K562 (cell line): Measurements from ENCODE around the gene RBM19. TPM values are rescaled to one million over a fixed set of nuclear protein-coding genes. Genes with fewer than 3 reads are reported as not detected.

ENCODE experiments used
- ATAC-seq: fragments of 200-7000 bp; cut with Tn5 transposase; 3 replicates; pipeline ENCODE4 v1.9.1; 2020; ENCODE audit warnings: moderate library complexity
- BruUV-seq: library from RNA; stranded (reverse); fragments of 400-500 nt; replicated peaks from 2 replicates; lab custom pipeline; 2021; lab: Mats Ljungman, UMichigan
- CTCF ChIA-PET: fragments of 300-600 bp; formaldehyde crosslinking; extraction: SDS; loops from one replicate; lab custom pipeline; 2021; ENCODE audit warnings: low intra/inter-chr PET ratio; lab: Yijun Ruan, JAX
- POLR2A ChIA-PET: fragments of 300-600, 350-650 bp; sonication (Branson Sonifier 250); formaldehyde crosslinking; extraction: SDS; loops from one replicate; lab custom pipeline; 2021; ENCODE audit warnings: antibody characterized with exemption, inconsistent platforms; lab: Yijun Ruan, JAX
- DNase-seq, 4 experiments: peaks; one replicate each; pipeline versions ENCODE4 v3.0.0 to v3.0.0-alpha.2; 2011 to 2018; ENCODE audit warnings: low spot score in 3 of 4, mixed read lengths in 3 of 4; ENCODE audit errors: extremely low read depth in 1 of 4
- FAIRE-seq: peaks from 2 replicates; lab custom pipeline; 2011; peaks lifted over from hg19 to GRCh38; lab: Jason Lieb, UNC
- H2AFZ ChIP-seq: 2 replicates; pipeline ENCODE4 v1.6.0; 2011; ENCODE audit warnings: low read depth, low read length, control low read depth, inconsistent platforms
- H3K27ac ChIP-seq: fragments of 200-600 bp; 3 replicates; pipeline ENCODE4 v1.8.0; 2011; ENCODE audit warnings: low read depth, mild to moderate bottlenecking, control low read depth, inconsistent platforms, low read length, moderate library complexity, mixed read lengths; ENCODE audit errors: extremely low read depth
- H3K27me3 ChIP-seq, 2 experiments: fragments of 300-600 bp in 1 of 2; 2 replicates in 1 of 2; 3 replicates in 1 of 2; pipeline versions ENCODE4 v1.6.0 to v1.8.0; 2011; ENCODE audit warnings: inconsistent platforms in 2 of 2, low read length in 2 of 2, mild to moderate bottlenecking in 1 of 2, mixed read lengths in 1 of 2, moderate library complexity in 1 of 2; ENCODE audit not compliant: control insufficient read depth in 2 of 2, insufficient read depth in 2 of 2
- H3K36me3 ChIP-seq: fragments of 300-600 bp; 3 replicates; pipeline ENCODE4 v1.8.0; 2011; ENCODE audit warnings: mild to moderate bottlenecking, low read length, inconsistent platforms; ENCODE audit not compliant: control insufficient read depth, insufficient read depth
- H3K4me1 ChIP-seq, 2 experiments: fragments of 200-600 bp in 1 of 2; replicated peaks in 1 of 2; 2 replicates in 1 of 2; 3 replicates in 1 of 2; pipeline versions ENCODE4 v1.5.1 to v1.8.0; 2011; ENCODE audit warnings: inconsistent platforms in 2 of 2, low read length in 2 of 2, mild to moderate bottlenecking in 1 of 2, mixed read lengths in 1 of 2, moderate library complexity in 1 of 2; ENCODE audit not compliant: control insufficient read depth in 2 of 2, insufficient read depth in 2 of 2
- H3K4me2 ChIP-seq: 2 replicates; pipeline ENCODE4 v1.6.1; 2011; ENCODE audit warnings: low read length, control low read depth, inconsistent platforms, mixed read lengths; ENCODE audit not compliant: insufficient read depth
- H3K4me3 ChIP-seq: fragments of 200-600 bp; sonication (generic), shearing (Covaris generic); 2 replicates; pipeline ENCODE4 v1.5.1; 2016; ENCODE audit warnings: control low read depth, inconsistent platforms
- H3K79me2 ChIP-seq: fragments of 200-600 bp; 3 replicates; pipeline ENCODE4 v1.8.0; 2011; ENCODE audit warnings: low read length, inconsistent platforms; ENCODE audit not compliant: control insufficient read depth, insufficient read depth
- H3K9ac ChIP-seq, 2 experiments: 2 replicates each; pipeline versions ENCODE4 v1.6.0 to v1.6.1; 2011; ENCODE audit warnings: low read depth in 2 of 2, low read length in 2 of 2, control low read depth in 1 of 2, inconsistent platforms in 1 of 2, mild to moderate bottlenecking in 1 of 2, mixed read lengths in 1 of 2; ENCODE audit not compliant: insufficient read depth in 1 of 2
- H3K9me1 ChIP-seq: one replicate; pipeline ENCODE4 v1.6.0; 2011; ENCODE audit warnings: inconsistent platforms, mild to moderate bottlenecking, low read length, moderate library complexity; ENCODE audit not compliant: control insufficient read depth, insufficient read depth
- H3K9me3 ChIP-seq: replicated peaks from 2 replicates; pipeline ENCODE4 v1.5.1; 2011; ENCODE audit warnings: low read depth, low read length, inconsistent platforms; ENCODE audit not compliant: control insufficient read depth, insufficient read depth
- H4K20me1 ChIP-seq: replicated peaks from 2 replicates; pipeline ENCODE4 v1.6.1; 2011; ENCODE audit warnings: low read length, inconsistent platforms, mixed read lengths; ENCODE audit not compliant: control insufficient read depth, insufficient read depth
- ATF2 ChIP-seq: sonication (generic); formaldehyde crosslinking; IDR thresholded peaks from 2 replicates; pipeline ENCODE4 v1.8.1; 2022; ENCODE audit warnings: missing genetic modification reagents
- ELK3 ChIP-seq: fragments of 450-650 bp; formaldehyde crosslinking; IDR thresholded peaks from 2 replicates; pipeline ENCODE4 v1.4.0; 2020; ENCODE audit warnings: mild to moderate bottlenecking
- GTF2F1 ChIP-seq: IDR thresholded peaks from 2 replicates; pipeline ENCODE4 v1.6.1; 2011; ENCODE audit warnings: low read depth, low read length, improper control_type of control experiment
- KDM4B ChIP-seq, 2 experiments: fragments of 450-650 bp in 1 of 2; sonication (generic) in 1 of 2; IDR thresholded peaks; 2 replicates each; pipeline ENCODE4 v1.6.1; 2016 to 2017; ENCODE audit warnings: borderline replicate concordance in 2 of 2, antibody characterized with exemption in 1 of 2, low read depth in 1 of 2, mild to moderate bottlenecking in 1 of 2
- SAP30 ChIP-seq: fragments of 200-600 bp; sonication (generic); IDR thresholded peaks from 2 replicates; pipeline ENCODE4 v1.6.1; 2012; ENCODE audit warnings: borderline replicate concordance, low read depth, mild to moderate bottlenecking, moderate library complexity, low read length, control low read depth, inconsistent platforms; ENCODE audit not compliant: insufficient read depth, poor library complexity, severe bottlenecking
- SMARCA4 ChIP-seq: fragments of 450-650 bp; IDR thresholded peaks from 2 replicates; pipeline ENCODE4 v1.6.1; 2016
- WGBS: fragments of 100-300 bp; shearing (Covaris generic); methylation state at CpG from one replicate; pipeline ENCODE4 v1.1.6; 2016; ENCODE audit warnings: low coverage, mixed read lengths; ENCODE audit not compliant: insufficient coverage; ENCODE audit errors: missing lambda C conversion rate; 5-methylcytosine and 5-hydroxymethylcytosine counted together
- in situ Hi-C: fragments of 300-500 bp; cut with MboI; formaldehyde crosslinking; loops from 4 replicates; pipeline ENCODE4 v1.15.0; 2018; ENCODE audit warnings: inconsistent platforms, mixed read lengths
- intact Hi-C: fragments of 100-400 bp; cut with micrococcal nuclease; formaldehyde crosslinking; loops from 2 replicates; pipeline ENCODE4 v1.14.2; 2022
- polyA plus RNA-seq, 8 experiments: library from polyadenylated mRNA; depleted of rRNA in 4 of 8; stranded (reverse) in 5 of 8; unstranded in 3 of 8; fragments of >200 nt; fragmentation: Nextera tagmentation in 2 of 8; fragmentation: Illumina TruSeq in 1 of 8; extraction: Ambion mirVana in 2 of 8; extraction: Trizol in 1 of 8; gene quantifications; 2 replicates each; pipeline versions ENCODE4 v1.2.1 to v1.2.3, GENCODE V29; 2011 to 2014; ENCODE audit warnings: inconsistent platforms in 1 of 8, missing spikeins in 1 of 8
- total RNA-seq, 7 experiments: library from RNA; depleted of rRNA in 6 of 7; stranded (reverse); fragments of >200 nt in 6 of 7; fragmentation: Illumina TruSeq in 2 of 7; extraction: Trizol in 2 of 7; gene quantifications; 2 replicates each; pipeline versions ENCODE4 v1.2.1 to v1.2.3, GENCODE V29; 2011 to 2021; ENCODE audit warnings: low replicate concordance in 1 of 7
- TF ChIP-seq, protein P1 (sequence below): IDR thresholded peaks from 2 replicates; pipeline ENCODE4 v1.6.1; 2012; ENCODE audit warnings: low read depth, low read length, improper control_type of control experiment, borderline replicate concordance

The RBM19 gene
- total and polyA plus RNA-seq, 9 of the 15 experiments (the other 6 are each of a cell fraction or from before 2014, with no cell fraction given), result 16.0 to 58.4 (median 37.9) TPM

DNA sequence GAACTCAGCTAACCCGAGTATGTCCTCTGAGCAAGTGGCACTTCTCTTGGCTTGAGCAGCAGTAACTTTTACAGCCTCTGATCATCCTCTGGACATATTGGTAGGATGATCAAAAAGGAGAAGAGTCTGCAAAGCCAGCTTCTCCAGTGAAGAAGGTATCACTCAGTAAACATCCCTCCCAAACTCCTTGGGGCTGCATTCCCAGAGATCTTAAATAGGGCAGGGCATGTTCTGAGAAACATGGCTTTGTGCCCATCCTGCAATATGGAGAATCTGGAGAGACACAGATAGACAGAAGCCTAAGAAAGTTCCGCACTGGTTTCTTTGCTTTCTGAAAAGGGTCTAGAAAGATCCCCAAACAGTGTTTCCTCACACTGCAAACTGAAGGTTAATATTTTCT lies 65.4 kb downstream of the RBM19 start:
- POLR2A ChIA-PET, result interaction anchor here (1.1 to 1.5 kb wide), 2 partner anchors 11 to 32 kb away, joined by 3 to 5 read pairs; no protein-coding TSS in a partner anchor
- no peak for DNase-seq
- no peaks in the 10 kb centered on the region for H4K20me1 ChIP-seq
- no peaks in the 10 kb centered on the region for H3K27me3 ChIP-seq
- H3K79me2 ChIP-seq, result no peaks in the 10 kb centered on the region
- peaks cover 50% of the 10 kb centered on the region; the same call in 2 of the 3 replicates for H3K36me3 ChIP-seq
- in situ Hi-C loops, result no loop called here
- TF ChIP-seq SMARCA4 (no peak), SAP30 (no peak), GTF2F1 (no peak), ATF2 (CRISPR knock-in tag) (no peak), KDM4B (IDR thresholded peaks at IDR 0.05; ENCODE audit: borderline replicate concordance in 2 of 2, low read depth in 1 of 2) (no peak), ELK3 (CRISPR knock-in tag) (no peak)
- TF ChIP-seq, protein P1, sequence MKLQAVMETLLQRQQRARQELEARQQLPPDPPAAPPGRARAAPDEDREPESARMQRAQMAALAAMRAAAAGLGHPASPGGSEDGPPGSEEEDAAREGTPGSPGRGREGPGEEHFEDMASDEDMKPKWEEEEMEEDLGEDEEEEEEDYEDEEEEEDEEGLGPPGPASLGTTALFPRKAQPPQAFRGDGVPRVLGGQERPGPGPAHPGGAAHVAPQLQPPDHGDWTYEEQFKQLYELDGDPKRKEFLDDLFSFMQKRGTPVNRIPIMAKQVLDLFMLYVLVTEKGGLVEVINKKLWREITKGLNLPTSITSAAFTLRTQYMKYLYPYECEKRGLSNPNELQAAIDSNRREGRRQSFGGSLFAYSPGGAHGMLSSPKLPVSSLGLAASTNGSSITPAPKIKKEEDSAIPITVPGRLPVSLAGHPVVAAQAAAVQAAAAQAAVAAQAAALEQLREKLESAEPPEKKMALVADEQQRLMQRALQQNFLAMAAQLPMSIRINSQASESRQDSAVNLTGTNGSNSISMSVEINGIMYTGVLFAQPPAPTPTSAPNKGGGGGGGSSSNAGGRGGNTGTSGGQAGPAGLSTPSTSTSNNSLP, result no peak
- TF ChIP-seq, all 486 proteins: peak for 0
- CTCF ChIA-PET, result interaction anchor here (0.7 kb wide), 1 partner anchor 91 kb away, joined by 3 read pairs; no protein-coding TSS in a partner anchor
- Histone ChIP-seq H3K4me3 (no peak overlapping the region), H3K9ac (no peak overlapping the region; a peak in 1 of 4 replicates), H3K4me2 (no peak overlapping the region), H3K27ac (no peak overlapping the region), H3K9me3 (no peaks in the 10 kb centered on the region), H3K4me1 (peaks cover 7% of the 10 kb centered on the region in 2 experiments; a peak in 4 of 5 replicates), H3K9me1 (no peaks in the 10 kb centered on the region), H2AFZ (no peak overlapping the region)
- ATAC-seq (no peak), FAIRE-seq (no peak)
- intact Hi-C loops, result no loop called here
- no TSS peak for BruUV-seq
- 65% methylated on average over 2 of the region's 2 CpGs for WGBS
